HCT116 (cell line): Measurements from ENCODE around the gene BBLN. TPM values are rescaled to one million over a fixed set of nuclear protein-coding genes. Genes with fewer than 3 reads are reported as not detected.

ENCODE experiments used
- ATAC-seq: fragments of 200-7000 bp; cut with Tn5 transposase; 2 replicates; pipeline ENCODE4 v1.9.1; 2020; ENCODE audit warnings: mild to moderate bottlenecking, moderate library complexity
- BruUV-seq: library from RNA; stranded (reverse); fragments of 400-500 nt; replicated peaks from 2 replicates; lab custom pipeline; 2021; lab: Mats Ljungman, UMichigan
- CTCF ChIA-PET: fragments of 300-600 bp; sonication (Branson Sonifier 250); formaldehyde crosslinking; loops from one replicate; lab custom pipeline; 2021; ENCODE audit warnings: antibody characterized with exemption; lab: Charles Lee
- POLR2A ChIA-PET: fragments of 300-600, 350-600 bp; sonication (Branson Sonifier 250); formaldehyde crosslinking; loops from one replicate; lab custom pipeline; 2021; ENCODE audit warnings: antibody characterized with exemption; lab: Charles Lee
- RAD21 ChIA-PET, 2 experiments: fragments of 300-600 bp; sonication (Branson Sonifier 250); formaldehyde crosslinking; loops; one replicate each; lab custom pipeline; 2023; ENCODE audit warnings: low total read pairs in 2 of 2; ENCODE audit not compliant: uncharacterized antibody in 2 of 2, unreplicated experiment in 2 of 2, low non-redundant PET in 1 of 2; lab: Charles Lee
- DNase-seq: peaks from one replicate; pipeline ENCODE4 v3.0.0-alpha.2; 2010; ENCODE audit warnings: low read depth, low spot score
- H2AFZ ChIP-seq: fragments of 200-600 bp; shearing (Covaris generic), sonication (generic); 2 replicates; pipeline ENCODE4 v1.6.1; 2017; ENCODE audit warnings: low read depth, mixed run types, mixed read lengths, antibody characterized with exemption, low read length; ENCODE audit not compliant: poor library complexity, severe bottlenecking
- H3K27ac ChIP-seq: 2 replicates; pipeline ENCODE4 v1.5.1; 2012; ENCODE audit warnings: low read depth, low read length
- H3K27me3 ChIP-seq: fragments of 200-600 bp; sonication (generic); 2 replicates; pipeline ENCODE4 v1.6.1; 2016; ENCODE audit warnings: mixed run types, low read length, mixed read lengths; ENCODE audit not compliant: insufficient read depth
- H3K36me3 ChIP-seq, 2 experiments: fragments of 200-500 bp in 1 of 2; fragments of 200-600 bp in 1 of 2; sonication (Bioruptor generic) in 1 of 2; sonication (generic) in 1 of 2; 2 replicates each; pipeline versions ENCODE4 v1.5.1 to v1.6.1; 2014 to 2016; ENCODE audit warnings: low read length in 2 of 2, inconsistent platforms in 1 of 2, mixed read lengths in 1 of 2, mixed run types in 1 of 2; ENCODE audit not compliant: insufficient read depth in 2 of 2, control insufficient read depth in 1 of 2
- H3K4me1 ChIP-seq, 2 experiments: fragments of 200-600 bp in 1 of 2; sonication (generic) in 1 of 2; 2 replicates each; pipeline versions ENCODE4 v1.5.1 to v1.6.1; 2012 to 2017; ENCODE audit warnings: low read length in 2 of 2, inconsistent platforms in 1 of 2, mild to moderate bottlenecking in 1 of 2, mixed read lengths in 1 of 2, mixed run types in 1 of 2, moderate library complexity in 1 of 2; ENCODE audit not compliant: insufficient read depth in 2 of 2, control insufficient read depth in 1 of 2
- H3K4me2 ChIP-seq: fragments of 200-600 bp; sonication (generic); 2 replicates; pipeline ENCODE4 v1.6.1; 2017; ENCODE audit warnings: mixed run types, low read length, mixed read lengths
- H3K4me3 ChIP-seq, 2 experiments: fragments of 200-600 bp in 1 of 2; sonication (generic) in 1 of 2; replicated peaks in 1 of 2; 2 replicates each; pipeline ENCODE4 v1.5.1; 2011 to 2016; ENCODE audit warnings: low read length in 2 of 2, control low read depth in 1 of 2, low read depth in 1 of 2, mild to moderate bottlenecking in 1 of 2, mixed read lengths in 1 of 2, mixed run types in 1 of 2
- H3K79me2 ChIP-seq: fragments of 200-600 bp; sonication (generic); 2 replicates; pipeline ENCODE4 v1.6.1; 2017; ENCODE audit warnings: mild to moderate bottlenecking, mixed run types, low read length, moderate library complexity, mixed read lengths; ENCODE audit not compliant: insufficient read depth
- H3K9ac ChIP-seq: fragments of 200-600 bp; sonication (generic); 2 replicates; pipeline ENCODE4 v1.6.1; 2016; ENCODE audit warnings: low read length, mixed read lengths
- H3K9me2 ChIP-seq: fragments of 200-600 bp; sonication (generic), shearing (Covaris generic); 2 replicates; pipeline ENCODE4 v1.6.1; 2017; ENCODE audit warnings: mixed run types, mild to moderate bottlenecking, moderate library complexity; ENCODE audit not compliant: insufficient read depth
- H3K9me3 ChIP-seq, 2 experiments: fragments of 200-500 bp in 1 of 2; fragments of 200-600 bp in 1 of 2; sonication (Bioruptor generic) in 1 of 2; sonication (generic) in 1 of 2; 2 replicates each; pipeline ENCODE4 v1.6.1; 2014 to 2017; ENCODE audit warnings: low read length in 2 of 2, mixed read lengths in 2 of 2, inconsistent platforms in 1 of 2, low read depth in 1 of 2, mild to moderate bottlenecking in 1 of 2, mixed run types in 1 of 2, moderate library complexity in 1 of 2; ENCODE audit not compliant: control insufficient read depth in 1 of 2, insufficient read depth in 1 of 2
- H4K20me1 ChIP-seq: fragments of 200-600 bp; sonication (generic), shearing (Covaris generic); 2 replicates; pipeline ENCODE4 v1.6.1; 2017; ENCODE audit warnings: mixed run types, mild to moderate bottlenecking, moderate library complexity; ENCODE audit not compliant: insufficient read depth
- ELF1 ChIP-seq: IDR thresholded peaks from 2 replicates; pipeline ENCODE4 v1.6.1; 2012; ENCODE audit warnings: low read depth, borderline replicate concordance
- EZH2 ChIP-seq: fragments of 200-600 bp; sonication (generic); IDR thresholded peaks from 2 replicates; pipeline ENCODE4 v1.6.1; 2017; ENCODE audit warnings: antibody characterized with exemption, mixed run types
- JUND ChIP-seq: IDR thresholded peaks from 2 replicates; pipeline ENCODE4 v1.6.1; 2012
- POLR2AphosphoS5 ChIP-seq: IDR thresholded peaks from 2 replicates; pipeline ENCODE4 v1.6.1; 2011; ENCODE audit warnings: mild to moderate bottlenecking, low read depth, low read length, moderate library complexity
- RAD21 ChIP-seq: IDR thresholded peaks from 2 replicates; pipeline ENCODE4 v1.6.1; 2012; ENCODE audit warnings: low read depth, mild to moderate bottlenecking
- SRF ChIP-seq: IDR thresholded peaks from 2 replicates; pipeline ENCODE4 v1.6.1; 2012; ENCODE audit warnings: low read depth
- YY1 ChIP-seq: IDR thresholded peaks from 2 replicates; pipeline ENCODE4 v1.6.1; 2011; ENCODE audit warnings: low read length, low read depth, moderate library complexity, mild to moderate bottlenecking; ENCODE audit not compliant: insufficient replicate concordance; ENCODE audit errors: extremely low read depth
- ZBTB33 ChIP-seq: IDR thresholded peaks from 2 replicates; pipeline ENCODE4 v1.6.1; 2011; ENCODE audit warnings: mild to moderate bottlenecking, low read length, moderate library complexity; ENCODE audit not compliant: insufficient replicate concordance; ENCODE audit errors: extremely low read depth
- ZNF274 ChIP-seq: fragments of 200-500 bp; sonication (Bioruptor generic); IDR thresholded peaks from 2 replicates; pipeline ENCODE4 v1.6.1; 2014; ENCODE audit warnings: mild to moderate bottlenecking, low read depth, low read length, inconsistent platforms
- intact Hi-C: fragments of 100-400 bp; cut with micrococcal nuclease; formaldehyde crosslinking; loops from 2 replicates; pipeline ENCODE4 v1.10.0; 2022
- total RNA-seq: library from RNA; stranded (reverse); gene quantifications from one replicate; pipeline ENCODE4 v1.2.1, GENCODE V29; 2021; ENCODE audit not compliant: unreplicated experiment
- TF ChIP-seq, protein P1 (sequence below), 3 experiments: fragments of 200-600 bp in 1 of 3; sonication (generic) in 1 of 3; IDR thresholded peaks in 2 of 3; conservative IDR thresholded peaks in 1 of 3; 2 replicates each; pipeline ENCODE4 v1.5.1; 2012 to 2017; ENCODE audit warnings: low read depth in 2 of 3, low read length in 2 of 3, antibody characterized with exemption in 1 of 3, borderline replicate concordance in 1 of 3, control low read depth in 1 of 3, mild to moderate bottlenecking in 1 of 3, mixed read lengths in 1 of 3, mixed run types in 1 of 3, moderate library complexity in 1 of 3; ENCODE audit not compliant: insufficient read depth in 1 of 3
- TF ChIP-seq, protein P2 (sequence below): IDR thresholded peaks from 2 replicates; pipeline ENCODE4 v1.6.1; 2012

The BBLN gene
- total RNA-seq, 1 experiment from 2014 or later = 119 TPM

GRCh38 chr9:128166169-128166568 lies 6.1 kb downstream of the BBLN start:
- no peaks in the 10 kb centered on the region for H3K9me2 ChIP-seq
- H3K4me3 ChIP-seq = no peak overlapping the region
- H3K9ac ChIP-seq = no peak overlapping the region
- H3K27me3 ChIP-seq = no peaks in the 10 kb centered on the region
- RAD21 ChIA-PET = no interaction called here
- peaks cover 3% of the 10 kb centered on the region for H3K79me2 ChIP-seq
- peaks cover 20 to 25% of the 10 kb centered on the region in 2 experiments; a peak in 3 of 4 replicates for H3K36me3 ChIP-seq
- no peaks in the 10 kb centered on the region for H4K20me1 ChIP-seq
- H3K4me2 ChIP-seq = no peak overlapping the region
- CTCF ChIA-PET = interaction anchor here (1.2 kb wide), 1 partner anchor 24 kb away, joined by 3 read pairs; no protein-coding TSS in a partner anchor
- DNase-seq = no peak
- intact Hi-C loops = no loop called here
- BruUV-seq = TSS peak; percentile 34
- TF ChIP-seq ZNF274 = no peak
- H3K9me3 ChIP-seq = no peaks in the 10 kb centered on the region
- H3K27ac ChIP-seq = no peak overlapping the region
- no peak overlapping the region for H2AFZ ChIP-seq
- ATAC-seq = no peak
- H3K4me1 ChIP-seq = peaks cover 0 to 3% of the 10 kb centered on the region in 2 experiments; a peak in 2 of 4 replicates
- POLR2A ChIA-PET = no interaction called here

DNA sequence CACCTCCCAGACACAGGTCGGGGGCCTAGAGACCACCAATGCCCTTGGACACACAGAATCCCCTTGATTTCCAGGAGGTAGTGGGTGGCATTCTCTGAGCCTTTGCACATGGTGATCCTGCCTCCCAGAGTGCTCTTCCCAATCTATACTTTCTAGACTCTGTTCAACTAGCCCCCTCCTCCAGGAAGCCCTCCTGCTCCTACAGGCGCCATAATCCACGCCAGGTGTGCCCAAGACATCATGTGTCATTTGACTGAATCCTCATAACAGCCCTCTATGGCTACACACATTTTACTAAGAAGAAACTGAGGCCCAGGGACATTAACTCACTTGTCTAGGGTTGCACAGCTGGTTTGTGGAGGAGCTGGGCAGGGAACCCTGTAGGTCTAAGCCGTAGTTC lies 7.1 kb downstream of the BBLN start:
- no TSS peak for BruUV-seq
- H3K36me3 ChIP-seq = peaks cover 20 to 25% of the 10 kb centered on the region in 2 experiments; a peak in 3 of 4 replicates
- CTCF ChIA-PET = no interaction called here

More for the DNA sequence above, 7.1 kb downstream of the BBLN start:
- H3K4me3 ChIP-seq = no peak overlapping the region
- H2AFZ ChIP-seq = no peak overlapping the region
- H3K9me3 ChIP-seq = no peaks in the 10 kb centered on the region
- H3K9ac ChIP-seq = no peak overlapping the region
- H3K27me3 ChIP-seq = no peaks in the 10 kb centered on the region
- DNase-seq = no peak
- no peaks in the 10 kb centered on the region for H3K9me2 ChIP-seq
- no peak for ATAC-seq
- TF ChIP-seq, protein P1, sequence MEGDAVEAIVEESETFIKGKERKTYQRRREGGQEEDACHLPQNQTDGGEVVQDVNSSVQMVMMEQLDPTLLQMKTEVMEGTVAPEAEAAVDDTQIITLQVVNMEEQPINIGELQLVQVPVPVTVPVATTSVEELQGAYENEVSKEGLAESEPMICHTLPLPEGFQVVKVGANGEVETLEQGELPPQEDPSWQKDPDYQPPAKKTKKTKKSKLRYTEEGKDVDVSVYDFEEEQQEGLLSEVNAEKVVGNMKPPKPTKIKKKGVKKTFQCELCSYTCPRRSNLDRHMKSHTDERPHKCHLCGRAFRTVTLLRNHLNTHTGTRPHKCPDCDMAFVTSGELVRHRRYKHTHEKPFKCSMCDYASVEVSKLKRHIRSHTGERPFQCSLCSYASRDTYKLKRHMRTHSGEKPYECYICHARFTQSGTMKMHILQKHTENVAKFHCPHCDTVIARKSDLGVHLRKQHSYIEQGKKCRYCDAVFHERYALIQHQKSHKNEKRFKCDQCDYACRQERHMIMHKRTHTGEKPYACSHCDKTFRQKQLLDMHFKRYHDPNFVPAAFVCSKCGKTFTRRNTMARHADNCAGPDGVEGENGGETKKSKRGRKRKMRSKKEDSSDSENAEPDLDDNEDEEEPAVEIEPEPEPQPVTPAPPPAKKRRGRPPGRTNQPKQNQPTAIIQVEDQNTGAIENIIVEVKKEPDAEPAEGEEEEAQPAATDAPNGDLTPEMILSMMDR (IDR thresholded peaks at IDR 0.05 in 2 of 3, conservative IDR thresholded peaks at IDR 0.05 in 1 of 3; ENCODE audit: borderline replicate concordance in 1 of 3, insufficient read depth in 1 of 3, low read depth in 2 of 3, low read length in 2 of 3) = no peak
- TF ChIP-seq JUND = no peak
- TF ChIP-seq ZBTB33 = no peak
- TF ChIP-seq RAD21 = no peak
- TF ChIP-seq SRF = no peak
- TF ChIP-seq ELF1 = no peak
- TF ChIP-seq EZH2 = no peak
- TF ChIP-seq, protein P2, sequence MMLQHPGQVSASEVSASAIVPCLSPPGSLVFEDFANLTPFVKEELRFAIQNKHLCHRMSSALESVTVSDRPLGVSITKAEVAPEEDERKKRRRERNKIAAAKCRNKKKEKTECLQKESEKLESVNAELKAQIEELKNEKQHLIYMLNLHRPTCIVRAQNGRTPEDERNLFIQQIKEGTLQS = no peak
- TF ChIP-seq POLR2AphosphoS5 = no peak
- TF ChIP-seq YY1 = no peak
- H3K4me2 ChIP-seq = no peak overlapping the region
- POLR2A ChIA-PET = no interaction called here
- H3K4me1 ChIP-seq = no peaks in the 10 kb centered on the region; a peak in 1 of 4 replicates
- intact Hi-C loops = no loop called here
- no peaks in the 10 kb centered on the region; the same call in 1 of the 2 replicates for H3K79me2 ChIP-seq
- RAD21 ChIA-PET = no interaction called here
- H3K27ac ChIP-seq = no peak overlapping the region
- H4K20me1 ChIP-seq = no peaks in the 10 kb centered on the region
